ENCODE results near the gene SDHA. TPM values are rescaled to one million over a fixed set of nuclear protein-coding genes. Genes with fewer than 3 reads are reported as not detected.

SDHA gene
- polyA plus RNA-seq (ENCODE audit: insufficient read length) = 160 TPM
- long read RNA-seq, donor 1, transcript SDHA-201 (15 exons, 2,390 nt) = major isoform, 33 of 106 reads
- long read RNA-seq, donor 1, partial matches to known transcripts = 59 of 106 reads
- long read RNA-seq, donor 1, other reads (novel, unspliced or antisense) = 6 of 106 reads
- long read RNA-seq, donor 2, transcript SDHA-201 (15 exons, 2,390 nt) = major isoform, 21 of 41 reads
- long read RNA-seq, donor 2, partial matches to known transcripts = 18 of 41 reads
- long read RNA-seq, donor 2, other reads (novel, unspliced or antisense) = 0 of 41 reads
- long read RNA-seq, donor 3, transcript SDHA-201 (15 exons, 2,390 nt) = major isoform, 21 of 63 reads
- long read RNA-seq, donor 3, partial matches to known transcripts = 34 of 63 reads
- long read RNA-seq, donor 3, other reads (novel, unspliced or antisense) = 0 of 63 reads
- long read RNA-seq, donor 4, partial matches to known transcripts = 7 of 8 reads
- long read RNA-seq, donor 4, other reads (novel, unspliced or antisense) = 0 of 8 reads
- long read RNA-seq, donor 5, transcript SDHA-201 (15 exons, 2,390 nt) = major isoform, 46 of 114 reads
- long read RNA-seq, donor 5, partial matches to known transcripts = 58 of 114 reads
- long read RNA-seq, donor 5, other reads (novel, unspliced or antisense) = 5 of 114 reads
- long read RNA-seq, donor 6, transcript SDHA-201 (15 exons, 2,390 nt) = major isoform, 30 of 55 reads
- long read RNA-seq, donor 6, partial matches to known transcripts = 21 of 55 reads
- long read RNA-seq, donor 6, other reads (novel, unspliced or antisense) = 0 of 55 reads
- long read RNA-seq, donor 7, transcript SDHA-201 (15 exons, 2,390 nt) = major isoform, 35 of 77 reads
- long read RNA-seq, donor 7, partial matches to known transcripts = 39 of 77 reads
- long read RNA-seq, donor 7, other reads (novel, unspliced or antisense) = 0 of 77 reads
- long read RNA-seq, donor 8, transcript SDHA-201 (15 exons, 2,390 nt) = major isoform, 10 of 10 reads
- long read RNA-seq, donor 8, partial matches to known transcripts = 0 of 10 reads
- long read RNA-seq, donor 8, other reads (novel, unspliced or antisense) = 0 of 10 reads

DNA sequence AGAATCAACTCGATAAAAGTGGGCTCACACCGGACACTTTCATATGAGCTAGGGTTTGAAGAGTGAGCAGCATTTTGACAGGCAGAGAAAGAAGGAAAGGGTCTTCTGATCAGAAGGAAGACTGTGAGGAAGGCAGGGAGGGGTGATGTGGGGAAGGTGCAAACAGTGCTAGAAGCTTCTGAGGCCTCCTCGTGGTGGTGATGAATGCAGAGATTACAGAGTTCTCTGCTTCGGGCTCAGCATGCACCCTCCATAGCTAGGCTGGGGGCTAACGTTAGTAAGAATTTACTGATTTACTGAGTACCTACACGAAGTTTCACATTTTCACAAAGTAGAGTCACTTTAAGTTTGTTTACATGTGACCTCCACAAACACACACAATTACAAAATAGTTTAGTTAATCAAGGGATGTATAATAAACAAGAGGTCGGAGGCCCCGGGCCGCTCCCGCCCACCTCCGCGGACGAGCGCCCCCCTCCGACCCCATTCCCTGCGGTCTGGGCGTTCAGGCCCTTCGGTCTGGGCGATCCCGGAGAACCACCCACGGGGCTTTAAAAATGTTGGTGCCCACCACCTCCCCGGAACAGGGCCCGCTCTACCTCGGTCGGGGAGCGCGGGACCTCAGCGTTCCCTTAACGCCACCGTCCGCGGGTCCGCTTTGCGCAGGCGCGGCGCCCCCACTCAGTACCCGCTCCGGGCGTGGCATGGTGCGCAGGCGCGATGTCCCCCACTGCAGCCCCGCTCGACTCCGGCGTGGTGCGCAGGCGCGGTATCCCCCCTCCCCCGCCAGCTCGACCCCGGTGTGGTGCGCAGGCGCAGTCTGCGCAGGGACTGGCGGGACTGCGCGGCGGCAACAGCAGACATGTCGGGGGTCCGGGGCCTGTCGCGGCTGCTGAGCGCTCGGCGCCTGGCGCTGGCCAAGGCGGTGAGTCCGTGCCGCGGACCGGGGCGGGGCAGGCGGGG is at the start of gene SDHA, which contains the start of gene CCDC127:
TSS of gene SDHA (plus strand) at position 827 of the 963 bp plus-strand sequence. CDS start at position 863, 36 bp downstream.
TSS of gene CCDC127 (minus strand) at position 660 of the 963 bp plus-strand sequence. CDS start 1,304 bp downstream, outside the sequence.
- peak; percentile 94 for DNase-seq

DNA sequence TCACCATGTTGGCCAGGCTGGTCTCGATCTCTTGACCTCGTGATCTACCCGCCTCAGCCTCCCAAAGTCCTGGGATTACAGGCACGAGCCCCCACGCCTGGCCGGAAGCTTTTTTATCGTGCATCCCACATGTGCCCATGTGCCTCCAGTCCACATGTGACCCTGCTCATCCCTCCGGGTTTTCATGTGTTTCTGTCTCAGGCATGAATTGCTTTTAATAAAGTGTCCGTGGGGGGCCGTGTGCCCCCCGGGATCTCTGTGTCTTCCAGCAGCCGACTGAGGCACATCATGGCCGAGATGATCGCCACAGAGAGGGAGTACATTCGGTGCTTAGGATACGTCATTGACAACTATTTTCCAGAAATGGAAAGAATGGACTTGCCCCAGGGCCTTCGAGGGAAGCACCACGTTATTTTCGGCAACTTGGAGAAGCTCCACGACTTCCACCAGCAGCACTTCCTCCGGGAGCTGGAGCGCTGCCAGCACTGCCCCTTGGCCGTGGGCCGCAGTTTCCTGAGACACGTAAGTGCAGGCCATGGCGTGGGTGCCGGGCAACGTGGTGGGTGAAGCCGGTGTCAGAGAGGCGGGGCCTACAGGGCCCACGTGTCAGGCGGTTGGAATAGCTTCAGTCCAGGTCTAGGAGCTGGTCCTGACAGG is 48.9 kb upstream of the SDHA start:
- no peak for DNase-seq

DNA sequence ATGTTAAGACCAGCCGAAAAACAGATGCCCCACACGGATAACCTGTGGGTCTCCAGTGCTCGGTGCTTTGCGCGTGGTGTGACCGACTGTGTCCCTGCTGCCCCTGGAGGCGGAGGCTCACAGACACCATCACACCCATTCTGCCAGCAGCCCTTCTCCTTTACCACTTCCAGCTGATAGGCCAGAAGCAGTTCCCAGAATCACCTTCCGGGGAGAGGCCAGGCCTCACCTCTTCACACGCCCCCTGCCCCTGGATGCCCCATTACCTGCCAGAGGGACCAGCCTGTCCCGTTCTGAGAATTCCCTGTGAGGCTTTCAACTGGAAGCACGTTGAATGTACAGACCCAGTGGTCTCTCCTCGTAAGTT is 48.4 kb upstream of the SDHA start:
- no peak for DNase-seq

DNA sequence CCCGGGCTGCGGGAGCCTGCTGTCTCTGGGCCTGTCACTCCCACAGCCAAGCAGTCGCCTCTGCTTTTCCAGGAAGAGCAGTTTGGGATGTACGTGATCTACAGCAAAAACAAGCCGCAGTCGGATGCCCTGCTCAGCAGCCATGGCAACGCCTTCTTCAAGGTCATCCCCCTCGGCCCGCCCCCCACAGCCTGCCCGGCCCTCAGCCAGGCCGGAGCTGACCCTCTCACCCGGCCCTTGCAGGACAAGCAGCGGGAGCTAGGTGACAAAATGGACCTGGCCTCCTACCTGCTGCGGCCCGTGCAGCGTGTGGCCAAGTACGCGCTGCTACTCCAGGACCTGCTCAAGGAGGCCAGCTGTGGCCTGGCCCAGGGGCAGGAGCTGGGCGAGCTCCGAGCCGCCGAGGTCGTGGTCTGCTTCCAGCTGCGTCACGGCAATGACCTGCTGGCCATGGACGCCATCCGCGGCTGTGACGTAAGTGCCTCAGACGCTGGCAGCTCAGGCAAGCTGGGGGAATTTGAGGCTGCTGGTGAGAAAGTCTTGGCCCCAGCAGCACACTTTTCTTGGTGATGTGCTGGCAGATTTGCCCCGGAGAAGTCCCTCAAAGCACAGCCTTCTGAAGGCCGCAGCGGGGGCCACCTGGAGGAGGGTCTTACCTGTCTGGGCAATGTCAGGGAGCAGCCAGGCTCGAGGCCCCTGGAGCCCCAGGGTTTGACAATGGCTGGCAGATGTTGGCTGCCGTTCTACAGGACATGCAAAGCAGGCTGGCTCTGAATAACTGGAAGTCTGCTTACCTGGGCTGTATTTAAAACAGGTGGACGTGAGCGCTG is 46.9 kb upstream of the SDHA start:
- no peak for DNase-seq

DNA sequence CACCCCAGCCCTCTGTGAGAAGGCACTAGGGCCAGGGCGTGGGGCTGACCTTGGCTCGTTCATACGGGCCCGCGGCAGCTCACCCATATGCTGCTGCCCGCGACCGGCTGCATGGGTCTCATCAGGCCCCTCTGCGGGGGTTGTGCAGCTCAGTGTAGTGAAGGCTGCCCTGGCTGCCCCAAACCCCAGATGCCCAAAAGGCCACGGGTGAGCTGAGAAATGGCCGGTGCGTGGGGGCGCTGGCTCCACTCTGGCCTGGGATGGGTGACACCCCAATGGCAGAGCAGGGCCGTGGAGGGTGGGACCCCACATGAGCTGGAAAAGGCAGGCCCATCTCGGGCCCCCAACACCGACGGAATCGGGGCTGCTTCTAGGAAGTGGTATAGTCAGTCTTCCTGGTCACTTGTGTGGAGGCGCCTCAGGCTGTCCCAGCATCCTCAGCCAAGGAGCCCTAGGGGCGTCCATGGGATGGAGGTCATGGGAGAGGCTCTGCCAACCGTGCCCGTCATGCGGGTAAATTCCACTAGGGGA is 46.3 kb upstream of the SDHA start:
- no peak for DNase-seq

DNA sequence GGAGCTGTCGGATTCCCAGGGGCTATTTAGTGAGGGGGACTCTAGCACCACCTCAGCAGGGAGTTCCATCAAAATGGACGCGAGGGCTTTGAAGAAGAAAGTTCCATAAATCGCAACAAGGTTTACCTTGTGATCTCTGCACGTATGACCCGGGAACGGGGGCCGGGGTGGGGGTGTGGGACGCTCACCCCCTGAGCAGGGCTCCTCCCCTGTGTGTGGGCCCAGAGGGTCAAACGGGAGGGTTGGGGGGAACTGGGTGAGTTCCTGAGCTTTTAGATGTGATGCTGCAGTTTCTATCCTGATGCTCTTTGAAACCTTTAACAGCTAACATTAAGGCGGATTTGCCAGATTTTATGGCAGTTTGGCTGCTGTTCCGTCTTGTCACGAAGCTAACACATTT is 45.7 kb upstream of the SDHA start:
- no peak for DNase-seq

DNA sequence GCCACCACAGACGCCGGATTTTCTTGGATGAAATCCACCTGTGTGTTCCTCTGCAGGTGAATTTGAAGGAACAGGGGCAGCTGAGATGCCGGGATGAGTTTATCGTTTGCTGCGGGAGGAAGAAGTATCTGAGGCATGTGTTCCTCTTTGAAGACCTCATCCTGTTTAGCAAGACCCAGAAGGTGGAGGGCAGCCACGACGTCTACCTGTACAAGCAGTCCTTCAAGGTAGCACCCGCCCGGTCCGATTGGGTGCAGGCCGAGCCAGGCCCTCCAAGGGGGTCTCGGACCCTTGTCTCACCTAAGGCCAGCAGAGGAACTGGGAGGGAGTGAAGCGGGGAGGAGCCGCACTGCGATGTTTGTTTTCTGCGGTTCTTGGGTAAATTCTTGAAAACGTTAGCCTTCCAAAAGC is 45.3 kb upstream of the SDHA start:
- DNase-seq = no peak

DNA sequence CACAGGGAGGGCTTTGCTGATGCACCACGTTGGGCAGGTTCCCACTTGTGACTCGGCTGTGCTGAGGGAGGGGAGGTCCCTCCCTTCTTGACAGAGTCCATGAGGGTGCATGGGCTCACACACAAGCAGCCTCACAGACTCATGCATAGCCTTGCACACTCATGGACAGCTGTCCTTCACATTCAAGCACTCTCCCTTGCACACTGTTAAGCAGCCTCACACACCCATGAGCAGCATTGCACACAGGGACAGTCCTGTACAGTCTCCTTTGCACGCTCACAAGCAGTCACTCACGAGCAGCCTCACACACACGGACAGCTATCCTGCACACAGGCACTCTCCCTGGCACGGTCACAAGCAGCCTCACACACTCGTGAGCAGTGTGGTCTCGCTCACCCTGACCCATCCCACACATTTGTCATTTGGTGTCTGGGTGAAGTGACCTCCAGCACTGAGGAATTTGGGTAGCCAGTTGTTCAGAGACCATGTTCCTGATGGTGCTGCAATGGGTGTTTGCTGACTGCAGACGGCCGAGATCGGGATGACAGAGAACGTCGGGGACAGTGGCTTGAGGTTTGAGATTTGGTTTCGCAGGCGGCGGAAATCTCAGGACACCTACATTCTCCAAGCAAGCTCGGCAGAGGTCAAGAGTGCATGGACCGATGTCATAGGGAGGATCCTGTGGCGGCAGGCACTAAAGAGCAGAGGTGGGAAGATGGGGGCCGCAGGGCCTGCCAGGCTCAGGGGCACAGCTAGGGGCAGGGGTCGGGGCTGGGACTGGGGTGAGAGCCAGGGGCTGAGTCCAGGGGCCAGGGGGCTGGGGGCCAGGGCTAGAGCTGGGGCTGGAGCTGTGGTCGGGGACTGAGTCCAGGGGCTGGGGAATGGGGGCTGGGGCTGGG is 44.5 kb upstream of the SDHA start:
- DNase-seq = no peak

DNA sequence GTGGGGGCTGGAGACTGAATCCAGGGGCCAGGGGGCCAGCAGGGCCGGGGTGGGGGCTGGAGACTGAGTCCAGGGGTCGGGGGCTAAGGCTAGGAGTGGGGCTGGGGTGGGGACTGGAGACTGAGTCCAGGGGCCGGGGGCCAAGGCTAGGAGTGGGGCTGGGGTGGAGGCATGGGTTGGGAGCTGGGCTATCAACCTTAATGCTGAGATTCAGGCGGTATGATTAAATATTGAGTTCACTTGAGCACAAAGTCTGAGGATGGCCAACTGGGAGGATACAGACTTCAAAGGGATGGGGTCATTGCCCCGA is 43.9 kb upstream of the SDHA start:
- DNase-seq = no peak

DNA sequence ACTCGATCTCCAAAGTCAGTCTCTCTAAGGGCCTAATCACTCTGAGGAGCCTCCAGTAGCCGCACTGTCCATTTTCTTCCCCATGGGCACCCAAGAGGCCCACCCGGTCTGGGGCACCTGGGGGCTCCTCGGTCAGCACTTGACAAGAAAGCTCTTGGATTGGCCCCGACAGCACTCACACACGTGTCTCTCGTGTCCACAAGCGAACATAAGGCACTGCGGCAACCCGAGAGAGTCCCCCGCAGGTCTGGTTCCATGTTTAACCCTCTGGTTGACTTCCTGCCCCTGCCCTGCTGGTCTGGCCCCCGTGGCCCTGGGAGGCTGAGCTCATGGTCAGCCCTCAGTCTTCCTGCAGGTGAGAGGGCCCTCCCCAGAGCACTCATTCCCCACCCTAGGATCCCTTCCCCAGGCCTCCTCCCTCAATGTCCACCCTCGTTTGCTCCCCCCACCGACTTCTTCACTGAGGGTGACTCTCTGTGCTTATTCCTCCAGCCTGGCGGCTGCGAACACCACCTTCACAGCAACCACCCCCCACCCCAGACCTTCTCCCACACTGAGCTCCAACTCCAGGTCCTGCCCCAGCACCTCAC is 43.1 kb upstream of the SDHA start:
- no peak for DNase-seq

DNA sequence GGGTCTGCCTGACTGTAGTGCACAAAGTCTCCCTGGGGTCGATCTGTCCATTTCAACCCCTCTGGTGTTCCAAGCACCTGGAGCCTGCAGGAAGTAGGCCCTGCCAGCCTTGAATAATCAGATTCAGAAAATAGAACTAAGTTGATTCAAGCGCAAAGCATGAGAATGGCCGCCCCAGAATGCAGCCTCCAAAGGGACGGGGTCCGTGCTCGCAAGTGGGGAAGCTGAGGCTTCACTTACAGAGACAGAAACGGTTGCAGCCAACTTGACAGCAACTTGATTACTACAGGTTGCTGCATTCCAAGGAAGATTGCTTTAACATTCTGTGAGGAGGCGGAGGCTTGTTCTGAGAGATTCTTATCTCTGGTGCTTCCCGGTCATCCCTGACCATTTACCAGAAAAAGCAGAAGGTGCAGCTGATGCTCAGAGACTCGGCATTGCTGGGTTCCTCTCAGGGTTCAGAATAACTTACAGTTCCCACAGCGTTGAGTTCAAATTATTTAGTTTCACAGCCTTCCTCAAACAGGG is 41.8 kb upstream of the SDHA start:
- no peak for DNase-seq

DNA sequence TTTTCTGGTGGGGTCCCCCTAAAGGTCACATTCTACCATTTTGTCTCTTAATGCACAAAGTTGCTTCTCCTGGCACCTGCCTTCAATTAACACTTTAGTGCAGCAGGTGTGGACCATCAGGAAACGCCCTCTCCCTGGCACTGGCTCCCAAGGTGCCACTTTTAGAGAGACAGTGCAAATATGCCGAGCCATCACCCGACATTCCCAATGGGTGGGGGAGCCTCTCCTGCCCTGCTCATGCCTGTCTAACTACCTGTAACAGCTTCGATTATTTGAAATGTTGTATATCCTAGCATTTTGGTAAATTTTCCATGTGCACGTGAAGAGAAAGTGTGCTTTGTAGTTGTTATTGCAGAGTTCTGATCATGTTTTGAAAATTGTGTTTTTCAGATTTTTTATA is 40.0 kb upstream of the SDHA start:
- no peak for DNase-seq

DNA sequence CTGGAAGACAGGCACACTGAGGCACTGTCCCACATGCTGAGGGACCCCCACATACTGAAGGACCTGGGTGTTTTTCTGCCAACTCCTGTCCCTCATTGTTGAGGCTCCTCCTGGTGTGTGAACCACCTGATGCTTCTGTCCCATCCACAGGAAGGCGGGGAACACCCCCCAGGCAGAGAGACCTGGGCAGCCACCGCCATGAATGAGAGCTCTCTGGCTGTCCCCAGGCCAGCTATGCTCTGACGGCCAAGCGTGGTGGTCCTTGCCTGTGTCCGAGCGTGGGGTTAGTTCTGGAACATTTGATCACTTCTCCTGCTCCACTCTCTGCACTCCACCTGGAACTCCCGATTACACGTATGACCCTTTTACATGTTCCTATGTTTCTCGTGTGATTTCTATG is 38.7 kb upstream of the SDHA start:
- DNase-seq = no peak

DNA sequence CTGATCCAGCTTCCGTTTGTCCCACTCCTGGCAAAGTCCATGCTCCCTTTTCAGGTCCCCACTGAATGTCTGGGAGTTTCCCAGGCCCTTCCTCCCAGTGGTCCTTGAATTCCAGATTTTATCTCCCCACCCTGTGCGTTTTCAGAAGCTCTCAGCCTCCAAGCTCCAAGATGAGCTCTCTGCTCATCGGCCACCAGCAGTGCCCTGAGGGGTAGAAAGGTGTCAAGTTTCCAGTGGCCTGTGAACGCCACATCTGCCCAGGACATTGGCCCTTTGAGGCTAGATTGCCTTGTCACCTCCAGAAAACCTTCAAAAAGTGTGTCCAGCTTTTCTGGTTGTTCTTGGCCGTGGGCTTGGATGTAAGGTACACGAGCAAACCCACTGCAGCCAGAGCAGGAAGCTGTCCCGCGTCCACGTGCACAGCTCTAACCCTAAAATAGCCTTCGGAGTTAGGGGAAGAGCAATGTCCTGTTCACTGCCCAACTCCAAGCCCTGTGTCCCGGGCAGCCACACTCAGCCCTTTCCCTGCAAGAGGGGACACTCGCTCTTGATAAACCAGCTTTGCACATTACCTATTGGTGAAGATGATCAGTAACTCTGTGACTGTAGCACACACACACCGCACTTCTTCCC is 37.7 kb upstream of the SDHA start:
- no peak for DNase-seq

DNA sequence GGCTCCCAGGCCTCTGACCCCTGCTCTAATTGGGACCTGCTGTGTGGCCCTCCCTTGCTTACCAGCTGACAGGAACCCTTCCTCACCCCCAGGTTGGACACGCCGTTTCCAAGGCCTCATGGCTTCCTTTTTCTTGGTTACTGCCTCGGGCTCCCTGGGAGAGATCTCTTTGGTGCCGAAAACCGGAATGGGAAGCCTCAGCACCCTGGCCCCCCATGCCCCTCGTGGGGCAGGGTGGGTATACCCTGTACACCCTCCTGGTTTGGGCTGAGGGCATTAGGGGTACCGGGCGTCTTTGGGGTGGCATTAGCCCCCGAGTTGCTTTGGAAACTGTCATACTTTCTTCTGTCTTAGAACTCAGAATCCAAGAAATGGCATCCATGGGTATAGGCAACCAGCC is 37.0 kb upstream of the SDHA start:
- DNase-seq = no peak

DNA sequence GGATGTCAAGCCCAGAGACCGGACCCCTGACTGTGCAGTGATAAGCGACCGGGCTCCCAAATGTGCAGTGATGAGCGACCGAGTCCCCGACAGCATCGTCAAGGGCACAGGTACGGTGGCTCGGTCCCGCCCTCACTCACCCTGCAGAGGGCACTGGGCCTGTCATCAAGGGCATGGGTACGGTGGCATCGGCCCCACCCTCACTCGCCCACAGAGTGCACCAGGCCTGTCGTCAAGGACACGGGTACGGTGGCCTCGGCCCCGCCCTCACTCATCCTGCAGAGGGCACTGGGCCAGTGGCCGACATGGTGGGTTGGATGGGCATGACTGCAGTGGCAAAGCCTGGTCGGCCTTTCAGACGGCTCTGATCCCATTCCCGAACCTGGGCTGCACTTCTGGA is 36.6 kb upstream of the SDHA start:
- no peak for DNase-seq

DNA sequence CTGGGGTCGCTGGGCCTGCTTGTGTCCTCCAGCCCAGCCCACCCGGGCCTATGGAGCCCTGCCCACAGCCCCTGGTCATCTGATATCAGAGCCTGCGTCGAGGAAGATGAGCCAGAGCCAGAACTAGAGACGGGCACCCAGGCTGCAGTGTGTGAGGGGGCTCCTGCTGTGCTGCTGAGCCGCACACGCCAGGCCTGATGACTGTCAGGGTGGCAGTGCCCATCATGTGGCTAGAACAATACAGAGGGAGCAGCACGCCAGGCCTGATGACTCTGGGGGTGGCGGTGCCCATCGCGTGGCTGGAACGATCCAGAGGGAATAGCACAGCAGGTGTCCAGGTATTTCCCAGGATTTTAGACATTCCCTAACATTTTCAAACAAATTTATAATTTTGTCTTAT is 36.0 kb upstream of the SDHA start:
- no peak for DNase-seq

DNA sequence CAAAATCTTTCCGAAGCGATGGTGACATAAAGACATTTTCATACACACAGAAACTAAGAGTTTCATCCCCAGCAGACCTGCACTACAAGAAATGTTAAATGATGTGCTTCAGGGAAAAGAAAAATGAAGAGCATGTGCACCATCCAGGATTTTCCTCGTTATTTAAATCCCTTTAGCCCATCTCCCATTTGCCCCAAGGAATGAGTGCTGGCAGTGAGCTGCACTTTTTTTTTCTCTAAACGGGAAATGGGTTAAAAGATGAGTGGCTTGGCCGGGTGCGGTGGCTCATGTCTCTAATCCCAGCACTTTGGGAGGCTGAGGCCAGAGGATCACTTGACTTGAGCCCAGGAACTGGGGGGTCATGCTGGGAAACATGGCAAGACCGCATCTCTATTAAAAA is 33.6 kb upstream of the SDHA start:
- no peak for DNase-seq
